ENCODE data around the gene GUCA1A. TPM values are rescaled to one million over a fixed set of nuclear protein-coding genes. Genes with fewer than 3 reads are reported as not detected.
A peak's percentile ranks its signal among the peaks of the same experiment; 100 is the strongest.

The GUCA1A gene
- total RNA-seq, 1 experiment from 2014 or later = not detected

DNA sequence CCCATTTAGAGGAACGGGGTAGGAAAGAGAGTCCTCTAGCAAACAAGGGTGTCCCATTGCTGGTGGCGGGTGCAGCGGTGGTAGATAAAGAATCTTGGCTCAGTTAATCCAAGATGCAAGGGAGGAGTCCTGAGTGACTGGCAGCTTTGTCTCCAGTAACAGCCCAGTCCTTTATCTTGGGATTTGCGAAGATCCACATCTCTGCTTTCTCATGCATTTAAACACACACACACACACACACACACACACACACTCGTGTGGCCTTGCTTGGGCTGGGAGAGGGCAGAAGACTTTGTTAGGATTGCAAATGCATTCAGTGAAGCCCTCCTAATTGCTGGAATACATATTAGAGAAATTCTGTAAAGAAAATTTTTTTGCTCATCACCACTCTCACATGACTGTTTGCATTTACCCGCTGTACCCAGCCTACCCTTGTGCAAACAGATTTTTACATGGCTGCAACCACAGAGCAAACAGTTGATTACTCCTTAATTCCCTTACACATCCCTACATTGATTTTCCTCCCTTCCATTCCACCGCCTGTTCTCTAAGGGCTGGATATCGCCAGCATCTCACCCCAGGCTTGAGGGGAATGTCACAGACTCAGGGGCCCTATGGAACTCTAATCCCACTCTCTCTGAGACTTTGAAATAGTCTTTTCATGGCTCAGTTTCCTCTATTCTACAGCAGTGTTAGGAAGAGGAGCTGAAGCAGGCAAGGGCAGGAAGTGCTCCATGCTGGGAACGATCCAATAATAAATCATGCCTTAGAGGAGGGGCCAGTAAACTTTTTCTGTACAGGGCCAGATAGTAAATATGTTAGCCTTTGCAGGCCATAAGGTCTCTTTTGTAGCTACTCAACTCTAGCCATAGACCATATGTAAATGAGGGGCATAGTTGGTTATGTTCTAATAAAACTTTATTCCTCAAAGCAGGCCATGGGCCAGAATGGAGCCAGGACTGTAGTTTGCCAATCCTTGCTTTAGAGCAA lies 34.2 kb upstream of the GUCA1A start:
- BruUV-seq (replicated peaks) = no TSS peak
- H3K4me1 Mint-ChIP-seq (ENCODE audit: low read depth, unreplicated experiment) = peaks cover 42% of the 10 kb centered on the region

DNA sequence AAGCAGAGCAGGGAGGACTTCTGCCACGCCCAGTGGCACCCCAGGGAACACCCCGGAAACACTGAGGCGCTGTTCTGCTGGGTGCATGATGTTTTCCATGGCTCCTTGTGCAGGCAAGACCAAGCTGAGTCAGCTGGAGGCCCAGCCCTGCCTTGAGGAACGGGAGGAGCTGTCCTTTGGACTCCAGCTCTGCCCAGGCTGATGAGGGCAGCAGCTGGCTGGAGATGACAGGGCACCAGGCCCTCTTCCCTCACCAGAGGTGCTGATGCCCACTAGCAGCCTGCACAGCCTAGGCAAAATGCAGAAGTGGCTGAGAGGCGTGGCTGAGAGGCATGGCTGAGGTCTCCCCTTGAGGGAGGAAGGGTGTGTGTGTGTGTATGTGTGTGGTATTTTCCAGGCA lies 33.1 kb upstream of the GUCA1A start:
- Mint-ChIP-seq H3K4me1 (ENCODE audit: low read depth, unreplicated experiment) (peaks cover 44% of the 10 kb centered on the region), H3K9me3 (ENCODE audit: unreplicated experiment) (no peaks in the 10 kb centered on the region), H3K27me3 (ENCODE audit: insufficient read depth, unreplicated experiment) (no peaks in the 10 kb centered on the region), H3K4me3 (ENCODE audit: unreplicated experiment) (peak overlapping the region; percentile 78), H3K27ac (ENCODE audit: unreplicated experiment) (peak overlapping the region; percentile 95), H3K36me3 (ENCODE audit: insufficient read depth, unreplicated experiment) (peaks cover 66% of the 10 kb centered on the region)
- no TSS peak for BruUV-seq (replicated peaks)
- Histone ChIP-seq H3K36me3 (ENCODE audit: control insufficient read depth, insufficient read depth, low read length) (peaks cover 2% of the 10 kb centered on the region), H3K27me3 (replicated peaks; ENCODE audit: control insufficient read depth, insufficient read depth, low read length) (no peaks in the 10 kb centered on the region), H3K4me1 (peaks cover 61% of the 10 kb centered on the region), H3K9me3 (no peaks in the 10 kb centered on the region), H3K4me3 (ENCODE audit: low read depth, low read length) (no peak overlapping the region)
- intact Hi-C loops (cut with micrococcal nuclease; ENCODE audit: unreplicated experiment) = no loop called here
- CTCF ChIA-PET = interaction anchor here (0.6 kb wide), 1 partner anchor 29 kb away, joined by 4 read pairs; no protein-coding TSS in a partner anchor
- POLR2A ChIA-PET = no interaction called here
- no peak for DNase-seq
- TF ChIP-seq, protein P1, sequence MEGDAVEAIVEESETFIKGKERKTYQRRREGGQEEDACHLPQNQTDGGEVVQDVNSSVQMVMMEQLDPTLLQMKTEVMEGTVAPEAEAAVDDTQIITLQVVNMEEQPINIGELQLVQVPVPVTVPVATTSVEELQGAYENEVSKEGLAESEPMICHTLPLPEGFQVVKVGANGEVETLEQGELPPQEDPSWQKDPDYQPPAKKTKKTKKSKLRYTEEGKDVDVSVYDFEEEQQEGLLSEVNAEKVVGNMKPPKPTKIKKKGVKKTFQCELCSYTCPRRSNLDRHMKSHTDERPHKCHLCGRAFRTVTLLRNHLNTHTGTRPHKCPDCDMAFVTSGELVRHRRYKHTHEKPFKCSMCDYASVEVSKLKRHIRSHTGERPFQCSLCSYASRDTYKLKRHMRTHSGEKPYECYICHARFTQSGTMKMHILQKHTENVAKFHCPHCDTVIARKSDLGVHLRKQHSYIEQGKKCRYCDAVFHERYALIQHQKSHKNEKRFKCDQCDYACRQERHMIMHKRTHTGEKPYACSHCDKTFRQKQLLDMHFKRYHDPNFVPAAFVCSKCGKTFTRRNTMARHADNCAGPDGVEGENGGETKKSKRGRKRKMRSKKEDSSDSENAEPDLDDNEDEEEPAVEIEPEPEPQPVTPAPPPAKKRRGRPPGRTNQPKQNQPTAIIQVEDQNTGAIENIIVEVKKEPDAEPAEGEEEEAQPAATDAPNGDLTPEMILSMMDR (IDR thresholded peaks at IDR 0.05; ENCODE audit: insufficient read depth in 1 of 2, low read depth in 1 of 2, low read length in 1 of 2, severe bottlenecking in 1 of 2, unreplicated experiment in 1 of 2) = no peak

More for the DNA sequence above, 34.2 kb upstream of the GUCA1A start:
- ChIA-PET CTCF (interaction anchor here (0.6 kb wide), 1 partner anchor 72 kb away, joined by 3 read pairs; no protein-coding TSS in a partner anchor), POLR2A (interaction anchor here (0.6 to 0.8 kb wide), 2 partner anchors 13 to 83 kb away, joined by 3 to 4 read pairs; no protein-coding TSS in a partner anchor)
- Histone ChIP-seq H3K4me3 (ENCODE audit: low read depth, low read length) (no peak overlapping the region), H3K27me3 (replicated peaks; ENCODE audit: control insufficient read depth, insufficient read depth, low read length) (no peaks in the 10 kb centered on the region), H3K9me3 (no peaks in the 10 kb centered on the region), H3K36me3 (ENCODE audit: control insufficient read depth, insufficient read depth, low read length) (peaks cover 3% of the 10 kb centered on the region), H3K4me1 (peaks cover 64% of the 10 kb centered on the region)
- peak overlapping the region; percentile 78 for H3K4me3 Mint-ChIP-seq (ENCODE audit: unreplicated experiment)
- H3K36me3 Mint-ChIP-seq (ENCODE audit: insufficient read depth, unreplicated experiment) = peaks cover 78% of the 10 kb centered on the region
- TF ChIP-seq, protein P1 (IDR thresholded peaks at IDR 0.05; ENCODE audit: insufficient read depth in 1 of 2, low read depth in 1 of 2, low read length in 1 of 2, severe bottlenecking in 1 of 2, unreplicated experiment in 1 of 2) = no peak
- DNase-seq = no peak
- H3K9me3 Mint-ChIP-seq (ENCODE audit: unreplicated experiment) = no peaks in the 10 kb centered on the region
- intact Hi-C loops (cut with micrococcal nuclease; ENCODE audit: unreplicated experiment) = no loop called here
- H3K27ac Mint-ChIP-seq (ENCODE audit: unreplicated experiment) = peak overlapping the region; percentile 65
- H3K27me3 Mint-ChIP-seq (ENCODE audit: insufficient read depth, unreplicated experiment) = no peaks in the 10 kb centered on the region

DNA sequence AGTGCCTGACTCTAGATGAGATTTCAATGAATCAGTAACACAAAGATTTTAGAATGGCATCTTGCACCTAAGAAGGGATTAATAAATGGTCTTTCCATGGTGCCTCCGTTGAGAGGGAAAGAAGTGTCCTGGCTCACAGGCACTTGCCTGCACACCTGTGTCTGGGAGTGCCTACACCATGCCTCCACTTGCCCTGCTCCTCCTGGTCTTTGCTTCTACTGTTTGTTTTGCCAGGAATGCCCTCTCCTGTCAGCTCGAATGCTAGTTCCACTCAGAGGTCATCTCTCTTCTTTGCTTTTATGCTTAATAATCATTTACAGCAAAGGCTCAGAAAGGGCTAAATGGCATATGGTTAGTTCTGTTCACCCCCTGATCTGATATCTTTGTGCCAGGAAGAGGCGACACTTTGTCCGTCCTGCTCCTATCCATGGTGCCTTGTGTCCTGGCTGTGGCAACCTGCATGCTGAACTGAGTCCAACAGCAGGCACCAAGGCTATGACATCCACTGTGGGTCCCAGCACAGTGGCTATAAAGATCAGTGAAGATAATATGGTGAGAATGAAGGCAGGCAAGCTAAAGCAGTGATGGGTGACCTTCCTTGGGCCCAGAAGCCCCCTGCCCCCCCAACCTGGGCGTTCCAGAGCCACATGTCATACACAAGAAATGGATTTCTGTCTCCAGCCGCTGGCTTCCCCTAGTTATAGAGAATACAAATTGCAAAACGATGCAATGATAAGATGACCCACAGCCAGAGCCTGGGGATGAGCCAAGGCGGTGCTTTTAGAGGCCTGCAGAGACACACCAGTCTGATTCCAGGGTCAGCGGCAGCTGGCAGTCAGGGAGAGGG lies 32.2 kb upstream of the GUCA1A start:
- intact Hi-C loops (cut with micrococcal nuclease; ENCODE audit: unreplicated experiment) = no loop called here
- ChIA-PET POLR2A (no interaction called here), CTCF (no interaction called here)
- H3K27ac Mint-ChIP-seq (ENCODE audit: unreplicated experiment) = peak overlapping the region; percentile 95
- no peaks in the 10 kb centered on the region for H3K36me3 ChIP-seq (ENCODE audit: control insufficient read depth, insufficient read depth, low read length)
- TF ChIP-seq, protein P1 (IDR thresholded peaks at IDR 0.05; ENCODE audit: insufficient read depth in 1 of 2, low read depth in 1 of 2, low read length in 1 of 2, severe bottlenecking in 1 of 2, unreplicated experiment in 1 of 2) = no peak
- no peaks in the 10 kb centered on the region for H3K27me3 Mint-ChIP-seq (ENCODE audit: insufficient read depth, unreplicated experiment)
- no peaks in the 10 kb centered on the region for H3K9me3 ChIP-seq
- no peak for DNase-seq
- peak overlapping the region; percentile 82 for H3K4me3 ChIP-seq (ENCODE audit: low read depth, low read length)
- peaks cover 57% of the 10 kb centered on the region for H3K4me1 ChIP-seq
- peak overlapping the region; percentile 78 for H3K4me3 Mint-ChIP-seq (ENCODE audit: unreplicated experiment)
- no peaks in the 10 kb centered on the region for H3K9me3 Mint-ChIP-seq (ENCODE audit: unreplicated experiment)
- H3K36me3 Mint-ChIP-seq (ENCODE audit: insufficient read depth, unreplicated experiment) = peaks cover 60% of the 10 kb centered on the region
- no peaks in the 10 kb centered on the region for H3K27me3 ChIP-seq (replicated peaks; ENCODE audit: control insufficient read depth, insufficient read depth, low read length)
- no TSS peak for BruUV-seq (replicated peaks)
- peaks cover 44% of the 10 kb centered on the region for H3K4me1 Mint-ChIP-seq (ENCODE audit: low read depth, unreplicated experiment)

Measured in Caco-2 (cell line).